GM19025 (cell line): ENCODE measurements around the gene LCN2.

Experiments used
- ATAC-seq: cut with Tn5 transposase; IDR thresholded peaks from one replicate; pipeline ENCODE4 v1.9.1; 2021; ENCODE audit warnings: mild to moderate bottlenecking, low read depth, moderate library complexity; ENCODE audit not compliant: unreplicated experiment

The LCN2 gene

GRCh38 chr9:128114326-128115186 lies 34.7 kb upstream of the LCN2 start:
- no peak for ATAC-seq

- peak; percentile 50 for ATAC-seq
Measured at GRCh38 chr9:128115187-128116103, 33.8 kb upstream of the LCN2 start.

GRCh38 chr9:128116104-128117083 lies 32.9 kb upstream of the LCN2 start:
- no peak for ATAC-seq

GRCh38 chr9:128117613-128118471 lies 31.4 kb upstream of the LCN2 start:
- no peak for ATAC-seq

- ATAC-seq = no peak
Measured at GRCh38 chr9:128118472-128118857, 30.8 kb upstream of the LCN2 start.

GRCh38 chr9:128118971-128119665 lies 30.1 kb upstream of the LCN2 start:
- ATAC-seq = no peak

- no peak for ATAC-seq
Measured at GRCh38 chr9:128120061-128120740, 29.1 kb upstream of the LCN2 start.

GRCh38 chr9:128120741-128121465 lies 28.4 kb upstream of the LCN2 start:
- ATAC-seq = no peak

GRCh38 chr9:128121466-128121810 lies 27.8 kb upstream of the LCN2 start:
- no peak for ATAC-seq

GRCh38 chr9:128121924-128122808 lies 27.1 kb upstream of the LCN2 start:
- no peak for ATAC-seq

- no peak for ATAC-seq
Measured at GRCh38 chr9:128122809-128123175, 26.5 kb upstream of the LCN2 start.

- ATAC-seq = no peak
Measured at GRCh38 chr9:128123451-128124080, 25.7 kb upstream of the LCN2 start.

- ATAC-seq = no peak
Measured at GRCh38 chr9:128124451-128124850, 24.8 kb upstream of the LCN2 start.

GRCh38 chr9:128124873-128125579 lies 24.2 kb upstream of the LCN2 start:
- no peak for ATAC-seq

- ATAC-seq = no peak
Measured at GRCh38 chr9:128125580-128126354, 23.5 kb upstream of the LCN2 start.
